Measurements from ENCODE around the gene SULT1B1.

DNA sequence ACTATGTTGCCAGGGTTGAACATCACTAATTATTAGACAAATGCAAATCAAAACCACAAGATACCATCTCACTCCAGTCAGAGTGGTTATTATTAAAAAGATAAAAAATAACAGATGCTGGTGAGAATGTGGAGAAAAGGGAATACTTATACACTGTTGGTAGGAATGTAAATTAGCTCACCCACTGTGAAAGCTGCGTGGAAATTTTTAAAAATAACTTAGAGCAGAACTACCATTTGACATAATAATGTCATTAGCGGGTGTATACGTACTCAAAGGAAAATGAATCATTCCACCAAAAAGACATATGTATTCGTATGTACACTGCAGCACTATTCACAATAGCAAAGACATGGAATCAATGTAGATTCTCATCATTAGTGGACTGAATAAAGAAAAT is 58.7 kb downstream of the SULT1B1 start:
- TF ChIP-seq, protein P1, sequence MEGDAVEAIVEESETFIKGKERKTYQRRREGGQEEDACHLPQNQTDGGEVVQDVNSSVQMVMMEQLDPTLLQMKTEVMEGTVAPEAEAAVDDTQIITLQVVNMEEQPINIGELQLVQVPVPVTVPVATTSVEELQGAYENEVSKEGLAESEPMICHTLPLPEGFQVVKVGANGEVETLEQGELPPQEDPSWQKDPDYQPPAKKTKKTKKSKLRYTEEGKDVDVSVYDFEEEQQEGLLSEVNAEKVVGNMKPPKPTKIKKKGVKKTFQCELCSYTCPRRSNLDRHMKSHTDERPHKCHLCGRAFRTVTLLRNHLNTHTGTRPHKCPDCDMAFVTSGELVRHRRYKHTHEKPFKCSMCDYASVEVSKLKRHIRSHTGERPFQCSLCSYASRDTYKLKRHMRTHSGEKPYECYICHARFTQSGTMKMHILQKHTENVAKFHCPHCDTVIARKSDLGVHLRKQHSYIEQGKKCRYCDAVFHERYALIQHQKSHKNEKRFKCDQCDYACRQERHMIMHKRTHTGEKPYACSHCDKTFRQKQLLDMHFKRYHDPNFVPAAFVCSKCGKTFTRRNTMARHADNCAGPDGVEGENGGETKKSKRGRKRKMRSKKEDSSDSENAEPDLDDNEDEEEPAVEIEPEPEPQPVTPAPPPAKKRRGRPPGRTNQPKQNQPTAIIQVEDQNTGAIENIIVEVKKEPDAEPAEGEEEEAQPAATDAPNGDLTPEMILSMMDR (IDR thresholded peaks at IDR 0.05): no peak
- TF ChIP-seq MLX (CRISPR knock-in tag; IDR thresholded peaks at IDR 0.05) (no peak), IRF1 (CRISPR knock-in tag; IDR thresholded peaks at IDR 0.05) (no peak), RELA (CRISPR knock-in tag; IDR thresholded peaks at IDR 0.05; ENCODE audit: borderline replicate concordance) (no peak), ZNF263 (CRISPR knock-in tag; IDR thresholded peaks at IDR 0.05; ENCODE audit: low read depth) (no peak), FOXK1 (CRISPR knock-in tag; IDR thresholded peaks at IDR 0.05) (no peak), GABPB1 (CRISPR knock-in tag; IDR thresholded peaks at IDR 0.05) (no peak), ESRRA (CRISPR knock-in tag; IDR thresholded peaks at IDR 0.05; ENCODE audit: borderline replicate concordance) (no peak)
- TF ChIP-seq, protein P2, sequence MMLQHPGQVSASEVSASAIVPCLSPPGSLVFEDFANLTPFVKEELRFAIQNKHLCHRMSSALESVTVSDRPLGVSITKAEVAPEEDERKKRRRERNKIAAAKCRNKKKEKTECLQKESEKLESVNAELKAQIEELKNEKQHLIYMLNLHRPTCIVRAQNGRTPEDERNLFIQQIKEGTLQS (CRISPR knock-in tag; conservative IDR thresholded peaks at IDR 0.05): no peak
- TF ChIP-seq, protein P3, sequence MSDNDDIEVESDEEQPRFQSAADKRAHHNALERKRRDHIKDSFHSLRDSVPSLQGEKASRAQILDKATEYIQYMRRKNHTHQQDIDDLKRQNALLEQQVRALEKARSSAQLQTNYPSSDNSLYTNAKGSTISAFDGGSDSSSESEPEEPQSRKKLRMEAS (CRISPR knock-in tag; IDR thresholded peaks at IDR 0.05): no peak

All from WTC11 (cell line).